Esophagus squamous epithelium (tissue), 4 donors: ENCODE data around the gene TMEM51.

ENCODE experiments used
- POLR2A ChIP-seq, 4 donors: fragments of 450-650 bp; IDR thresholded peaks; one replicate each; pipeline ENCODE4 v1.6.1; 2017; ENCODE audit warnings: antibody characterized with exemption in 4 of 4, mild to moderate bottlenecking in 4 of 4, moderate library complexity in 3 of 4
- TF ChIP-seq, protein P1 (sequence below), 6 experiments: fragments of 450-650 bp in 4 of 6; fragments of 200-600 bp in 2 of 6; sonication (generic) in 2 of 6; IDR thresholded peaks; one replicate each; pipeline ENCODE4 v1.5.1; 2016 to 2019; ENCODE audit warnings: antibody characterized with exemption in 6 of 6, mild to moderate bottlenecking in 4 of 6, moderate library complexity in 4 of 6

DNA sequence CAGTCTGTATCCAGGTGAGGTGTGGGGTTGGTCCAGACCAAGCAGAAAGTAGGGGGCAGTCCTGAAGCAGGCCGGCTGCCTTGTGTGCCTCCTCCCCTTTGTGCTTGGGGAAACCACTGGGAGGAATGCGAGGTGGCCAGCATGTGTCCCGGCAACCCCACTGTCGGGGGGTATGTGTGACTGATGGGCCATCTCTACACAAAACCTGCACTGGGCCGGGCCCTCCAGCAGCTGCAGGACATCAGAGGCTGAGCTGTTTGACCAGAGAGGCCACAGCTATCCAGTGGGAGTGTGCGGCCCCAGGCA lies 33.3 kb downstream of the TMEM51 start:
- TF ChIP-seq, protein P1, sequence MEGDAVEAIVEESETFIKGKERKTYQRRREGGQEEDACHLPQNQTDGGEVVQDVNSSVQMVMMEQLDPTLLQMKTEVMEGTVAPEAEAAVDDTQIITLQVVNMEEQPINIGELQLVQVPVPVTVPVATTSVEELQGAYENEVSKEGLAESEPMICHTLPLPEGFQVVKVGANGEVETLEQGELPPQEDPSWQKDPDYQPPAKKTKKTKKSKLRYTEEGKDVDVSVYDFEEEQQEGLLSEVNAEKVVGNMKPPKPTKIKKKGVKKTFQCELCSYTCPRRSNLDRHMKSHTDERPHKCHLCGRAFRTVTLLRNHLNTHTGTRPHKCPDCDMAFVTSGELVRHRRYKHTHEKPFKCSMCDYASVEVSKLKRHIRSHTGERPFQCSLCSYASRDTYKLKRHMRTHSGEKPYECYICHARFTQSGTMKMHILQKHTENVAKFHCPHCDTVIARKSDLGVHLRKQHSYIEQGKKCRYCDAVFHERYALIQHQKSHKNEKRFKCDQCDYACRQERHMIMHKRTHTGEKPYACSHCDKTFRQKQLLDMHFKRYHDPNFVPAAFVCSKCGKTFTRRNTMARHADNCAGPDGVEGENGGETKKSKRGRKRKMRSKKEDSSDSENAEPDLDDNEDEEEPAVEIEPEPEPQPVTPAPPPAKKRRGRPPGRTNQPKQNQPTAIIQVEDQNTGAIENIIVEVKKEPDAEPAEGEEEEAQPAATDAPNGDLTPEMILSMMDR (IDR thresholded peaks at IDR 0.05), result no peak
- no peak for TF ChIP-seq POLR2A (IDR thresholded peaks at IDR 0.05)
